Measurements from ENCODE around the gene NBR1.
"Not testable (repeated sequence)": the region's sequence is repeated elsewhere in the genome, so short reads cannot be mapped to it uniquely, and the experiment has no call there.

The NBR1 gene

GRCh38 chr17:43170766-43171585 is at the start of gene NBR1:
Gene NBR1, plus strand, starts transcription at chr17:43171214. Its CDS starts 4,586 bp downstream, at chr17:43175800.
- peak; percentile 87 to 96 (median 93) for DNase-seq (ENCODE audit: low read depth in 3 of 3)

DNA sequence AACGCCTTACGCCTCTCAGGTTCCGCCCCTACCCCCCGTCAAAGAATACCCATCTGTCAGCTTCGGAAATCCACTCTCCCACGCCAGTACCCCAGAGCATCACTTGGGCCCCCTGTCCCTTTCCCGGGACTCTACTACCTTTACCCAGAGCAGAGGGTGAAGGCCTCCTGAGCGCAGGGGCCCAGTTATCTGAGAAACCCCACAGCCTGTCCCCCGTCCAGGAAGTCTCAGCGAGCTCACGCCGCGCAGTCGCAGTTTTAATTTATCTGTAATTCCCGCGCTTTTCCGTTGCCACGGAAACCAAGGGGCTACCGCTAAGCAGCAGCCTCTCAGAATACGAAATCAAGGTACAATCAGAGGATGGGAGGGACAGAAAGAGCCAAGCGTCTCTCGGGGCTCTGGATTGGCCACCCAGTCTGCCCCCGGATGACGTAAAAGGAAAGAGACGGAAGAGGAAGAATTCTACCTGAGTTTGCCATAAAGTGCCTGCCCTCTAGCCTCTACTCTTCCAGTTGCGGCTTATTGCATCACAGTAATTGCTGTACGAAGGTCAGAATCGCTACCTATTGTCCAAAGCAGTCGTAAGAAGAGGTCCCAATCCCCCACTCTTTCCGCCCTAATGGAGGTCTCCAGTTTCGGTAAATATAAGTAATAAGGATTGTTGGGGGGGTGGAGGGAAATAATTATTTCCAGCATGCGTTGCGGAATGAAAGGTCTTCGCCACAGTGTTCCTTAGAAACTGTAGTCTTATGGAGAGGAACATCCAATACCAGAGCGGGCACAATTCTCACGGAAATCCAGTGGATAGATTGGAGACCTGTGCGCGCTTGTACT is 45.7 kb upstream of the NBR1 start, which contains the start of gene BRCA1:
TSS of gene BRCA1 (minus strand) at position 232 of the 834 bp plus-strand sequence. CDS start 1,268 bp downstream, outside the sequence.
- DNase-seq (ENCODE audit: low read depth in 3 of 3), result peak; percentile 89 to 93 (median 91)

GRCh38 chr17:43125967-43126910 is 44.8 kb upstream of the NBR1 start:
- no peak for DNase-seq (ENCODE audit: low read depth in 3 of 3)

- DNase-seq (ENCODE audit: low read depth in 3 of 3), result no peak
These were observed 44.1 kb upstream of the NBR1 start for GRCh38 chr17:43126911-43127290.

GRCh38 chr17:43127333-43127876 is 43.6 kb upstream of the NBR1 start:
- not testable (repeated sequence) for DNase-seq (ENCODE audit: low read depth in 3 of 3)

GRCh38 chr17:43129671-43130010 is 41.4 kb upstream of the NBR1 start:
- DNase-seq (ENCODE audit: low read depth in 3 of 3), result no peak

GRCh38 chr17:43132117-43132516 is 38.9 kb upstream of the NBR1 start:
- DNase-seq (ENCODE audit: low read depth in 3 of 3), result no peak

DNA sequence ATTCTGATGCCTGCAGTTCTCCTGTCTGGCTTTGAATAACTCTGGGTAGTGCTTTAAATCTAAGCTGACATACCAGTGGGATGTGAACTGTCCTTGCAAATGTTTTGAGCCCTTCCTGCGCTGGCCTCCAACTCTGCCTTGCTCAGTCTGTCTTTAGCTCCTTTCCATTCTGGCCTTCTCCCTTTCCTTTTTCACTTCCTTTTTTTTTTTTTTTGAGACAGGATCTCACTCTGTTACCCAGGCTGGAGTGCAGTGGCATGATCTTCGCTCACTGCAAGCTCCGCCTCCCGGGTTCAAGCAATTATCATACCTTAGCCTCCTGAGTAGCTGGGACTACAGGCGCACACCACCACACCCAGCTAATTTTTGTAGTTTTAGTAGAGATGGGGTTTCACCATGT is 37.6 kb upstream of the NBR1 start:
- not testable (repeated sequence) for DNase-seq (ENCODE audit: low read depth in 3 of 3)

DNA sequence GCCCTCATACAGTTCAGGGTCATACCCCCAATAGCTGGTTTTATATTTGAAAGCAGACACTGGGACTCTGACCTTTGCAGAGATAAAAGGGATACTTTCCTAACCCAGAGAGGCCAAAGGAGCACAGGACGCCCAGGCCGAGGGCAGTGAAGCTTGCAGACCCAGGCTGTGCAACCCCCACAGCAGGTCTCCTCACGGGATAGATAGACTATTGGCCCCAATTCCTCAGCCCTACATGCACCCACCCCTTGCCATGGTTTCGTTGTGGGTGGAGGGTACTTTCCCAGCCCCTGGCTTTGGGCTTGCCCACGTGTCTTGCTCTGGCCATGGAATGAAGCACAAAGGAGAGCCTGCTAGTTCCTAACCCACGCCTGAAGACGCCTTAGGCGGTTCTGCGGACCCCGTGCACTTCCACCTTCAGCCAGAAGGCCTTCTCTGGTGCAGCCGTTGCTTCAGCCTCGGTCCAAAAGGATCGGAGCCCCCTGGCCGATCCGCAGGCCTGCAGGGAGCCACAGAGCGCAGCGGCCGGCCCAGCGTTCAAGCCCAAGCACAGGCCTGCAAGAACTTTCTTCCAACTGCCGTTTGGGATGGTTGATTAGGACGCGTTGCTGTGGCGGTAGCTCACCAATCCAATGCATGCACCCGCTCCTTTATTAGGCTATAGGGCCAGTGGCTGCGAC is 36.1 kb upstream of the NBR1 start:
- no peak for DNase-seq (ENCODE audit: low read depth in 3 of 3)

DNA sequence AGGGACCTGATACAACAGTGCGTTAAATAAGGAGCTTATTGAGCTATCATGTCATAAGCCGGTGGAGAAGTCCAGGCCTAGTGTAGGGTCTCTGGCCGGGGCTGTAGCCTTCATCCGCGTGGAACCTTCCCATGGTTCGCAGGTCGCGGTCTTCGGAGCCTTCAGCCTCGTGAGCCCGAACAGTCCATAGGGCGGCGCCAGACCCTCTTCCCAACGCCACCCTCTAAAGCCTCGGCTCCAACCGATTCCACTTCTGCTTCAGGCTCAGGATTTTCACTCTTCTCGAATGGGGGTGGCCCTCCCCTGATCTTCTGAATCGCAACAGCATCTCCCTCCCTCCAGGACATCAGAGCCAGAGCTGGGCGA is 35.6 kb upstream of the NBR1 start:
- no peak for DNase-seq (ENCODE audit: low read depth in 3 of 3)

DNA sequence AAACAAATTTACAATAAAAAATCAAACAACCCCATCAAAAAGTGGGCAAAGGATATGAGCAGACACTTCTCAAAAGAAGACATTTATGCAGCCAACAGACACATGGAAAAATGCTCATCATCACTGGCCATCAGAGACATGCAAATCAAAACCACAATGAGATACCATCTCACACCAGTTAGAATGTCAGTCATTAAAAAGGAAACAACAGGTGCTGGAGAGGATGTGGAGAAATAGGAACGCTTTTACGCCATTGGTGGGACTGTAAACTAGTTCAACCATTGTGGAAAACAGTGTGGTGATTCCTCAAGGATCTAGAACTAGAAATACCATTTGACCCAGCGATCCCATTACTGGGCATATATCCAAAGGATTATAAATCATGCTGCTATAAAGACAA is 34.4 kb upstream of the NBR1 start:
- DNase-seq (ENCODE audit: low read depth in 3 of 3), result not testable (repeated sequence)

DNA sequence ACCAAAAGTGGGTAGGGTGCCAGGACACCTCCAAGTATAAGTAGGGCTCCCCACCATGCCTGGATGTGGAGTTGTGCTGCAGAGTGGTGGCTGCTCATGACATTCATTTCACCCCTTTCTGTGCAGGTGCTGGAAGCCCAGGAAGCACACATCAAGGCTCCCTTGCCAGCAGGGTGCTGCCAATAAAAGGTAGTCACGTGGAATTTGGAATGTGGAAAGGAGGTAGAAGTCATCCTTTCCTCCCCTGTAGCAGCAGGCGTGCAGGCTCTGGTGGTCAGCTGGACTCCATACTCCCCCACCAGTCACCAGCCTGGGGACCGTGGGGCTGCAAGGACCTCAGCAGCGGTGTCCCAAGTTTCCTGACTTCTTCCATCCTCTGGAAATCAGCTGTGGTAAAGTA is 32.5 kb upstream of the NBR1 start:
- DNase-seq (ENCODE audit: low read depth in 3 of 3), result not testable (repeated sequence)

- DNase-seq (ENCODE audit: low read depth in 3 of 3), result no peak
These were observed 30.4 kb upstream of the NBR1 start for GRCh38 chr17:43140396-43141332.

- DNase-seq (ENCODE audit: low read depth in 3 of 3), result no peak
These were observed 28.9 kb upstream of the NBR1 start for GRCh38 chr17:43142153-43142552.

DNA sequence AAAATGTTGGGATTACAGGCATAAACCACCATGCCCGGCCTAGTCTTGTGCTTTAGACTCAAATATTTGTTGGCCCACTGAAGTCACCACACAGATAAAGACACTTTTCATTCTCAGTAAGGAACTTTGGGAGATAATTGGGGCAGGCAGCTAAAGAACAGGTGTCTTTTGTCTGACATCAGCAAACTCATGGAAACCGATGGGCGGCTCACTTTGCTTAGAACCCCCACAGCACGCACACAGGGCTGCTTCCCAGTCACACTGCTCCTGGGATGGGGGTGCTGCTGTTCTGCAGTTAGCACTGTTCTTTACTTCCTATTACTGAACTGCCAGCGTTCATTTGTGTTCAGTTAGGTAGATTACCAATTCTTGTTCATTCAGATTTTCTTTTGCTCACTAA is 27.8 kb upstream of the NBR1 start:
- no peak for DNase-seq (ENCODE audit: low read depth in 3 of 3)

GRCh38 chr17:43146649-43147048 is 24.4 kb upstream of the NBR1 start:
- no peak for DNase-seq (ENCODE audit: low read depth in 3 of 3)

- no peak for DNase-seq (ENCODE audit: low read depth in 3 of 3)
These were observed 19.0 kb upstream of the NBR1 start for GRCh38 chr17:43151880-43152456.

- DNase-seq (ENCODE audit: low read depth in 3 of 3), result not testable (repeated sequence)
These were observed 17.7 kb upstream of the NBR1 start for GRCh38 chr17:43153197-43153835.

- no peak for DNase-seq (ENCODE audit: low read depth in 3 of 3)
These were observed 15.3 kb upstream of the NBR1 start for GRCh38 chr17:43155666-43156065.

Data from stimulated activated CD4-positive, alpha-beta T cell treated with anti-CD3 and anti-CD28 coated beads, TNF-alpha, amount 100 ng/mL, for 48 hours (primary cell).